Putamen (tissue), 1 donor: ENCODE data around the gene NBEAL2.
"Not testable (repeated sequence)": the region's sequence is repeated elsewhere in the genome, so short reads cannot be mapped to it uniquely, and the experiment has no call there.

Experiments used
- DNase-seq: peaks from one replicate; pipeline ENCODE4 v3.0.0-alpha.2; 2016; ENCODE audit warnings: low spot score

The NBEAL2 gene

GRCh38 chr3:47012342-47013230 lies 33.1 kb downstream of the NBEAL2 start:
- DNase-seq = no peak

GRCh38 chr3:47013231-47013630 lies 33.8 kb downstream of the NBEAL2 start:
- no peak for DNase-seq

DNA sequence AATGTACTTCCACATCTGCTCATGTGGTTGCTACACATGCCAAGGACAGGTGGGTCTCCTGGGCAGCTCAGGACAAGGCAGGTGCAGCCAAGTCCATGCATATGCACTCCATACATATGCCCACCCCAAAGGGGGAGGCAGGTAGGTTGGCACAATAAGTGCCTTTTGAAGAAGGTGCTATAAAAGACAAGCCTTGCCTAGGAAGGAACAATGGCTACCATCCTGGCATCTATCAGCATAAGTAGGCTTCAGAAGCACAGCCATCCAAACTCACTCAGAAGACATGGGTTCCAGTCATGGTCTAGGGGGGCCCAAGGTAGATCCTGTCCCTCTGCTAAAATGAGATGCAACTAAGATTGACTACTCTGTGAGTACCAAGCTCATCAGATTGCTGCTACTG lies 34.6 kb downstream of the NBEAL2 start:
- no peak for DNase-seq

- DNase-seq = no peak
Observed at GRCh38 chr3:47015151-47015550, 35.7 kb downstream of the NBEAL2 start.

GRCh38 chr3:47016086-47016933 lies 36.8 kb downstream of the NBEAL2 start:
- no peak for DNase-seq

- no peak for DNase-seq
Observed at GRCh38 chr3:47016934-47017435, 37.5 kb downstream of the NBEAL2 start.

DNA sequence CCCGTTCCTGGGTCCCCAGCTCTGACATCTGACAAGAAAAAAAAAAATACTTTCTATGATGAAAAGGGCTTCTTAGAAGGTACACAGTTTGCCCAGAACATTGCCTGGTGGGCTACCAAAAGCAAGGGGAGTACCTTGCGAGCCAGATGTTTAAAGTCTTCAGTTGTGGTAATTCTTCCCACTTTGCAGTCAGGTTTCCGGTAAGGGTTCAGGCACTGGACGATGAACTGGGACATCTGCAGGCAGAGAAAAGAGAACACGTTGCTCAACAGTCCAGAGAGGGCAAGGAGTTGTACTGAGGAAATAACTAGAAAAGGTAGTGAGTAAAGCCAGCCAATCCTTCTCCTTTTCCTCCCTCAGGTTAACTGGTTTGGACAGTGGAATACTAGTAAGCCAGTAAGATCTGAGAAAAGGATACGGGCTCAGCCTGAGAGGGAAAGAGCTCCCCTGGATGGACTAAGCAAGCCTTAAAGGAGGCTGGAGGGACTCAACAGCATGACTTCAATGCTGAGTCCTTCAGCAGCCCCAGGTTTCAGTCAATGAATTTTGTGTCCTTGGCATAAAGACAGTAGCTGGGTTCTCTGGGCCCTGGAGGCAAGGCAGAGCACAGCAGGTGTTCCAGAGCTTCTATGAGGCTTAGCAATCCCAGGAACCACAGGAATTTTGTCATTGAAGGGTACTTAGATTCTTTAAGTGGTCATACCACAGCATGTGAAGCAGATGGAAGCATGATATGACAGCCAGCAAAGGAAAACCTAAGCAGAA lies 38.2 kb downstream of the NBEAL2 start:
- DNase-seq = no peak

DNA sequence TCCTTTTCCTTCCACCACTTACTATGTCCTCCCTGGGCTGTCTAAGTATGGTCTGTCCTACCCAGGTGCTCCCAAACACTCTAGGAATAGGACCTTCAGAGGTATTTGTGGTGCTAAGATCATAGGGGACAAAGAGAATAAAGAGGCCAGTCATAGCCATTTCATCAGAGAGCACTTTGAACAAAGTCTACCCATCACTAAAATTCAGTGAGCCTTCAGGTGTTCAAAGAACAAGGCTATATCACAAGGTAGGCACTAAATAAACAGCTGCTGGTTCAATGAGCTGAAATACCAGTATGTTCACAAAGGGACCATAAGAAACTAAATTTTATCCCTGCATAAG lies 38.8 kb downstream of the NBEAL2 start:
- no peak for DNase-seq

DNA sequence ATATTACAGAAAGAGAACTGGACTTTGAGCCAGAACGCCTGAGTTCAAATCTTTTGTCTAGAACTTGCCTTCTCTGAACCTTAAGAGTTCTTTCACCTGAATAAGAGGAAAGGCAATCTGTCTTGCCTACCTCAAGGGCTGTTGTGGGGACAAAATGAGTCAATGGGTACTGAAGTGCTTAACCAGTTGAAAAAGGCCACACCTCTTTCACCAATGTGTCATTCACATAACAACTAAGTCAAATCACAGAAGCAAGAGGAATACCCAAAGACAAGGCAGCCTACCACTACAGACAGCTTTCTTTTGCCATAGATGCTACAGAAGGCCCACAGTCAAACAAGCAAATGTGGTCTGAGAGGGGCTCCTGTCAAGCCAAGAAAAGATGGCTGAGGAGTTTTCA lies 39.7 kb downstream of the NBEAL2 start:
- DNase-seq = no peak

DNA sequence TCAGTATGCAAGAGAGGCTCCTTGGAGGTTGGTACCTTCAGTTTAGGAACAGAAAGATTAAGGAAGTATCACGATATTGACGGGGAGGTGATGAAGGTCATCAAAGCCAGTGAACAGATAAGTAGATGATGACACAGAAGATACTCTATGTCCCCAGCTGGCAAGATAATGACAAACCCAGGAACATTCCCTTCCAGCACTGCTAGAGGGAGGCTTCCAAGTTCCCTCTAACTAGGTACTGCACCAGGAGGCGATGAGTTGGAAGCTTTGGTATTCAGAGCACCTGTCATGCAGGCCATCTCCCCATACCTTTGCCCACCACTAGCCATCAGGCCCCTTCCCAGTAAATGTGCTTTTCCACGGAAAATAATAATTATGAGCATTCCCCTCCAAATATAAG lies 40.8 kb downstream of the NBEAL2 start:
- DNase-seq = no peak

- DNase-seq = no peak
Observed at GRCh38 chr3:47022641-47023071, 43.2 kb downstream of the NBEAL2 start.

- DNase-seq = peak; percentile 29
Observed at GRCh38 chr3:47024932-47025331, 45.5 kb downstream of the NBEAL2 start.

DNA sequence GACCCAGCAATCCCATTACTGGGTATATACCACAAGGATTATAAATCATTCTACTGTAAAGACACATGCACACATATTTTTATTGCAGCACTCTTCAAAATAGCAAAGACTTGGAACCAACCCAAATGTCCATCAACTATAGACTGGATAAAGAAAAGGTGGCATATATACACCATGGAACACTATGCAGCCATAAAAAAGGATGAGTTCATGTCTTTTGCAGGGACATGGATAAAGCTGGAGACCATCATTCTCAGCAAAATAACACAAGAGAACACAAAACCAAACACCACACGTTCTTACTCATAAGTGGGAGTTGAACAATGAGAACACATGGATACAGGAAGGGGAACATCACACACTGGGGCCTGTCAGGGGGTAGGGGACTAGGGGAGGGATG lies 47.0 kb downstream of the NBEAL2 start:
- DNase-seq = not testable (repeated sequence)

GRCh38 chr3:47028146-47028545 lies 48.7 kb downstream of the NBEAL2 start:
- DNase-seq = no peak

DNA sequence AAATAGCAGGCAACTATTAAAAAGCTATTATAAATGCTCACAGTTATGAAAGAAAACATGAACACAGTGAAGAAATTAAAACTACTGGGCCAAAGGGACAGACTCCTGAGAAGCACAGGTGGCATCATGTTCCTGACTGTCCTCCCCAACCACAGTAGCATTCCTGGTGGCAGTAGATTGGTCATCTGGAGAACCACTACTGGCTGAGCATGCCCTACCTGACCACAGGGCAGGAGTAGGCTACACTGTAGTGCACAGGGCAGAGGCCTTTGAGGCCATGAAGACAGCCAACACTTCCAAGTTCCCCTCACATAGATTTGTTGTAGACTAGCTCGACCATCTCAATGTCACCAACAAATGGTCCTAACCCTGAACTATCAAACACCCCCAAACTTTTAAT lies 49.2 kb downstream of the NBEAL2 start:
- no peak for DNase-seq

DNA sequence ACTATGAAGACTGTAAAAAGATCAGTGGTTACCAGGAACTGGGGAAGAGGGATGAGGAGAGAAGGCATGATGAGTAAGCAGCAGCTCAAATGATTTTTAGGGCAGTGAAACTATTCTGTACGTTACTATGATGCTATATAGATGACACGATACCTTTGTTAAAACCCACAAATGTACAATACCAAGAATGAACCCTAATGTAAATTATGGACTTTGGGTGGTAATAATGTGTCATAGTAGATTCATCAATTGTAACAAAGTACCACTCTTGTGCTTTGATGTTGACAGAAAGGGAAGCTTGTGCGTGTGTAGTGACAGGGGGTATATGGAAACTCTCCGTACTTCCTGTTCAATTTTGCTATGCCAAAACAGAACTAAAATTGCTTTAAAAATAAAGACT lies 51.6 kb downstream of the NBEAL2 start:
- not testable (repeated sequence) for DNase-seq

- peak; percentile 38 for DNase-seq
Observed at GRCh38 chr3:47034868-47035489, 55.5 kb downstream of the NBEAL2 start.

- DNase-seq = no peak
Observed at GRCh38 chr3:47035645-47036044, 56.2 kb downstream of the NBEAL2 start.

GRCh38 chr3:47036145-47036544 lies 56.7 kb downstream of the NBEAL2 start:
- DNase-seq = no peak

DNA sequence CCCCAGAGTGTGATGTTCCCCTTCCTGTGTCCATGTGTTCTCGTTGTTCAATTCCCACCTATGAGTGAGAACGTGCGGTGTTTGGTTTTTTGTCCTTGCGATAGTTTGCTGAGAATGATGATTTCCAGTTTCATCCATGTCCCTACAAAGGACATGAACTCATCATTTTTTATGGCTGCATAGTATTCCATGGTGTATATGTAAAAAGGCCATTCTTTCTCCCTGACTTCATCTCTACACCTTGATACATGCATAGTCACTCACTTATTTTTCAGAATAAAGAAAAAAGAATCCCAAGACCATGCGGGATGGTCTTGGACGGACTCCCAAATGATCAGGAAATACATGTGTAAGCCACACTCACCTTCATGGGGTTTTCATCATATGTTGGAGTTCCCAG lies 57.8 kb downstream of the NBEAL2 start:
- DNase-seq = not testable (repeated sequence)

DNA sequence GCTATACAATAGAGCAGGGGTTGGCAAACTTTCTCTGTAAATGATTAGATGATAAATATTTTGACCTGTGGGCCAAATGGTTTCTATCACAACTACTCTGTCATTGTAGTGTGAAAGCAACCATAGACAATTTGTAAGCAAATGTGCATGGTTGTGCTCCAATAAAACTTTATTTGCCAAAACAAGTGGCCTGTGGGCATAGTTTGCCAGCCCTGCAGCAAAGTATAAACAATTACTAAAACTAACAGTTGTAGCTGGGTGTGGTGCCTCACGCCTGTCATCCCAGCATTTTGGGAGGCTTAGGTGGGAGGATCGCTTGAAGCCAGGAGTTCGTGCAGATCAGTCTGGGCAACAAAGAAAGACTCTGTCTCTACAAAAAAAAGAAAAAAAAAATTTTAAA lies 61.6 kb downstream of the NBEAL2 start:
- DNase-seq = no peak
